ENCODE results near the gene BATF3. TPM values are rescaled to one million over a fixed set of nuclear protein-coding genes. Genes with fewer than 3 reads are reported as not detected.

Gene BATF3
- total RNA-seq, 6 donors from 2014 or later: 2.6 to 14.1 (median 9.4) TPM

GRCh38 chr1:212669600-212669999, 30.0 kb downstream of the BATF3 start:
- DNase-seq (peak in 1 of 2 donors; percentile 43), ATAC-seq (ENCODE audit: low FRiP score in 2 of 2) (no peak)
- no peak overlapping the region for H3K4me3 ChIP-seq
- no peak overlapping the region for H3K27ac ChIP-seq
- no peaks in the 10 kb centered on the region for H3K9me3 ChIP-seq
- H3K4me1 ChIP-seq: peaks cover 26 to 38% (median 33%) of the 10 kb centered on the region in 4 donors
- no peaks in the 10 kb centered on the region for H3K27me3 ChIP-seq
- WGBS, 2 donors: 84 to 88% methylated on average over 8 of the region's 8 CpGs
- no peaks in the 10 kb centered on the region for H3K36me3 ChIP-seq
- TF ChIP-seq, protein P1, sequence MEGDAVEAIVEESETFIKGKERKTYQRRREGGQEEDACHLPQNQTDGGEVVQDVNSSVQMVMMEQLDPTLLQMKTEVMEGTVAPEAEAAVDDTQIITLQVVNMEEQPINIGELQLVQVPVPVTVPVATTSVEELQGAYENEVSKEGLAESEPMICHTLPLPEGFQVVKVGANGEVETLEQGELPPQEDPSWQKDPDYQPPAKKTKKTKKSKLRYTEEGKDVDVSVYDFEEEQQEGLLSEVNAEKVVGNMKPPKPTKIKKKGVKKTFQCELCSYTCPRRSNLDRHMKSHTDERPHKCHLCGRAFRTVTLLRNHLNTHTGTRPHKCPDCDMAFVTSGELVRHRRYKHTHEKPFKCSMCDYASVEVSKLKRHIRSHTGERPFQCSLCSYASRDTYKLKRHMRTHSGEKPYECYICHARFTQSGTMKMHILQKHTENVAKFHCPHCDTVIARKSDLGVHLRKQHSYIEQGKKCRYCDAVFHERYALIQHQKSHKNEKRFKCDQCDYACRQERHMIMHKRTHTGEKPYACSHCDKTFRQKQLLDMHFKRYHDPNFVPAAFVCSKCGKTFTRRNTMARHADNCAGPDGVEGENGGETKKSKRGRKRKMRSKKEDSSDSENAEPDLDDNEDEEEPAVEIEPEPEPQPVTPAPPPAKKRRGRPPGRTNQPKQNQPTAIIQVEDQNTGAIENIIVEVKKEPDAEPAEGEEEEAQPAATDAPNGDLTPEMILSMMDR (IDR thresholded peaks at IDR 0.05): no peak
- TF ChIP-seq POLR2AphosphoS5 (IDR thresholded peaks at IDR 0.05) (no peak), EP300 (IDR thresholded peaks at IDR 0.05) (no peak), POLR2A (IDR thresholded peaks at IDR 0.05) (no peak)

DNA sequence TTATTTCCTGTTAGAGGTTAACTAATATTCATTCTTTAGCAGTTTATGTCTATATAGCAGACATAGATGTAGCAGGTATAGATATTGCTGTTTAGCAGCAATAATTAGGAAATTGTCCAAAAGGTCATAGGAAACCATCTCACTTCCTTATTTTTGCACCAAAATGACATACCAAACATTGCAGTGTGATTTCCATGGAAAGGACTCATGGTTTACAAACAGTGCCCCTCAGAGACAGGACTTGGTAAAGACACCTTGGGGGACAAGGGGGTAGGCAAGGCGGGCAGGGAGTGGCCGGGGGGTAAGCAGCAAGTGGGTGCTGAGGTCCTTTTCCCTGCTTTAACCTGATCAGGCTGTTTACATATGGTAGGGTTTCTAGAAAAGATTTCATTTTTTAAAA, 30.5 kb downstream of the BATF3 start:
- Histone ChIP-seq H3K27me3 (no peaks in the 10 kb centered on the region), H3K9me3 (no peaks in the 10 kb centered on the region), H3K27ac (no peak overlapping the region), H3K4me1 (peaks cover 26 to 38% (median 33%) of the 10 kb centered on the region in 4 donors), H3K36me3 (no peaks in the 10 kb centered on the region), H3K4me3 (no peak overlapping the region)
- TF ChIP-seq EP300 (IDR thresholded peaks at IDR 0.05): peak in 1 of 4 donors; percentile 25
- TF ChIP-seq POLR2AphosphoS5 (IDR thresholded peaks at IDR 0.05): no peak
- TF ChIP-seq, protein P1 (IDR thresholded peaks at IDR 0.05): peak in 2 of 6 experiments; percentile 13 to 24
- TF ChIP-seq POLR2A (IDR thresholded peaks at IDR 0.05): no peak
- ATAC-seq (ENCODE audit: low FRiP score in 2 of 2): no peak
- WGBS, 2 donors: 75 to 80% methylated on average over 2 of the region's 2 CpGs
- no peak for DNase-seq

DNA sequence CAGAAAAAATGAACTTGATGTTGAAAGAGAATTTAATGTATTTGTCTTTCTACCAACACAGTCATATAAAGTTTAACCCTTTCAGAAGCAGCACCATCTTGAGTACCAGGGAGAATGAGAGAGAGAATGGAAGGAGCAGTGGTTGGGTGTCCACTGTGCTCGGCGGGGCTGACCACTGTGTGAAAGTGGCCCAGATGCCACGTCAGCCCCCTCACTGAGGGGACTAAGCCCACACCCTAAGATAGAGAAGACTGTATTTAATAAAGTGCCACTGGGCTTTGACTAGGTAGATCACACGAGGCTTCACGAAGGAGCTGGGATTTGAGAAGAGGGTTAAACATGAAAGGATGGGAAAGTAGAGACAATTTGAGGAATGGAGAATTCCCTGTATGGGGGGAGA, 31.2 kb downstream of the BATF3 start:
- Histone ChIP-seq H3K36me3 (no peaks in the 10 kb centered on the region), H3K27ac (peak overlapping the region; percentile 77 to 88 (median 80)), H3K4me1 (peaks cover 26 to 38% (median 33%) of the 10 kb centered on the region in 4 donors), H3K9me3 (no peaks in the 10 kb centered on the region), H3K27me3 (no peaks in the 10 kb centered on the region), H3K4me3 (no peak overlapping the region)
- TF ChIP-seq, protein P1 (IDR thresholded peaks at IDR 0.05): no peak
- TF ChIP-seq EP300 (IDR thresholded peaks at IDR 0.05): no peak
- TF ChIP-seq POLR2A (IDR thresholded peaks at IDR 0.05): no peak
- TF ChIP-seq POLR2AphosphoS5 (IDR thresholded peaks at IDR 0.05): no peak
- WGBS, 2 donors: 82 to 86% methylated on average over 5 of the region's 5 CpGs
- ATAC-seq (ENCODE audit: low FRiP score in 2 of 2) (no peak), DNase-seq (no peak)

GRCh38 chr1:212667223-212668139, 32.2 kb downstream of the BATF3 start:
- WGBS, 2 donors: 49 to 59% methylated on average over 9 of the region's 9 CpGs
- H3K4me3 ChIP-seq: no peak overlapping the region
- H3K36me3 ChIP-seq: no peaks in the 10 kb centered on the region
- peak in 1 of 2 donors; percentile 56 for DNase-seq
- ATAC-seq (ENCODE audit: low FRiP score in 2 of 2): peak; percentile 69 to 83
- H3K4me1 ChIP-seq: peaks cover 26 to 38% (median 33%) of the 10 kb centered on the region in 4 donors
- H3K27me3 ChIP-seq: no peaks in the 10 kb centered on the region
- H3K9me3 ChIP-seq: no peaks in the 10 kb centered on the region
- H3K27ac ChIP-seq: peak overlapping the region; percentile 77 to 88 (median 80)
- TF ChIP-seq, protein P1 (IDR thresholded peaks at IDR 0.05): no peak
- TF ChIP-seq POLR2A (IDR thresholded peaks at IDR 0.05): no peak
- TF ChIP-seq EP300 (IDR thresholded peaks at IDR 0.05): peak in 3 of 4 donors; percentile 56 to 75 (median 72)
- peak; percentile 39 to 82 for TF ChIP-seq POLR2AphosphoS5 (IDR thresholded peaks at IDR 0.05)
